K562 (cell line): ENCODE measurements around the gene RING1. TPM values are rescaled to one million over a fixed set of nuclear protein-coding genes. Genes with fewer than 3 reads are reported as not detected.

Source experiments
- ATAC-seq: fragments of 200-7000 bp; cut with Tn5 transposase; 3 replicates; pipeline ENCODE4 v1.9.1; 2020; ENCODE audit warnings: moderate library complexity
- BruUV-seq: library from RNA; stranded (reverse); fragments of 400-500 nt; replicated peaks from 2 replicates; lab custom pipeline; 2021; lab: Mats Ljungman, UMichigan
- CTCF ChIA-PET: fragments of 300-600 bp; formaldehyde crosslinking; extraction: SDS; loops from one replicate; lab custom pipeline; 2021; ENCODE audit warnings: low intra/inter-chr PET ratio; lab: Yijun Ruan, JAX
- POLR2A ChIA-PET: fragments of 300-600, 350-650 bp; sonication (Branson Sonifier 250); formaldehyde crosslinking; extraction: SDS; loops from one replicate; lab custom pipeline; 2021; ENCODE audit warnings: antibody characterized with exemption, inconsistent platforms; lab: Yijun Ruan, JAX
- DNase-seq, 4 experiments: peaks; one replicate each; pipeline versions ENCODE4 v3.0.0 to v3.0.0-alpha.2; 2011 to 2018; ENCODE audit warnings: low spot score in 3 of 4, mixed read lengths in 3 of 4; ENCODE audit errors: extremely low read depth in 1 of 4
- FAIRE-seq: peaks from 2 replicates; lab custom pipeline; 2011; peaks lifted over from hg19 to GRCh38; lab: Jason Lieb, UNC
- H2AFZ ChIP-seq: 2 replicates; pipeline ENCODE4 v1.6.0; 2011; ENCODE audit warnings: low read depth, low read length, control low read depth, inconsistent platforms
- H3K27ac ChIP-seq: fragments of 200-600 bp; 3 replicates; pipeline ENCODE4 v1.8.0; 2011; ENCODE audit warnings: low read depth, mild to moderate bottlenecking, control low read depth, inconsistent platforms, low read length, moderate library complexity, mixed read lengths; ENCODE audit errors: extremely low read depth
- H3K27me3 ChIP-seq, 2 experiments: fragments of 300-600 bp in 1 of 2; 2 replicates in 1 of 2; 3 replicates in 1 of 2; pipeline versions ENCODE4 v1.6.0 to v1.8.0; 2011; ENCODE audit warnings: inconsistent platforms in 2 of 2, low read length in 2 of 2, mild to moderate bottlenecking in 1 of 2, mixed read lengths in 1 of 2, moderate library complexity in 1 of 2; ENCODE audit not compliant: control insufficient read depth in 2 of 2, insufficient read depth in 2 of 2
- H3K36me3 ChIP-seq: fragments of 300-600 bp; 3 replicates; pipeline ENCODE4 v1.8.0; 2011; ENCODE audit warnings: mild to moderate bottlenecking, low read length, inconsistent platforms; ENCODE audit not compliant: control insufficient read depth, insufficient read depth
- H3K4me1 ChIP-seq, 2 experiments: fragments of 200-600 bp in 1 of 2; replicated peaks in 1 of 2; 2 replicates in 1 of 2; 3 replicates in 1 of 2; pipeline versions ENCODE4 v1.5.1 to v1.8.0; 2011; ENCODE audit warnings: inconsistent platforms in 2 of 2, low read length in 2 of 2, mild to moderate bottlenecking in 1 of 2, mixed read lengths in 1 of 2, moderate library complexity in 1 of 2; ENCODE audit not compliant: control insufficient read depth in 2 of 2, insufficient read depth in 2 of 2
- H3K4me2 ChIP-seq: 2 replicates; pipeline ENCODE4 v1.6.1; 2011; ENCODE audit warnings: low read length, control low read depth, inconsistent platforms, mixed read lengths; ENCODE audit not compliant: insufficient read depth
- H3K4me3 ChIP-seq: fragments of 200-600 bp; sonication (generic), shearing (Covaris generic); 2 replicates; pipeline ENCODE4 v1.5.1; 2016; ENCODE audit warnings: control low read depth, inconsistent platforms
- H3K79me2 ChIP-seq: fragments of 200-600 bp; 3 replicates; pipeline ENCODE4 v1.8.0; 2011; ENCODE audit warnings: low read length, inconsistent platforms; ENCODE audit not compliant: control insufficient read depth, insufficient read depth
- H3K9ac ChIP-seq, 2 experiments: 2 replicates each; pipeline versions ENCODE4 v1.6.0 to v1.6.1; 2011; ENCODE audit warnings: low read depth in 2 of 2, low read length in 2 of 2, control low read depth in 1 of 2, inconsistent platforms in 1 of 2, mild to moderate bottlenecking in 1 of 2, mixed read lengths in 1 of 2; ENCODE audit not compliant: insufficient read depth in 1 of 2
- H3K9me1 ChIP-seq: one replicate; pipeline ENCODE4 v1.6.0; 2011; ENCODE audit warnings: inconsistent platforms, mild to moderate bottlenecking, low read length, moderate library complexity; ENCODE audit not compliant: control insufficient read depth, insufficient read depth
- H3K9me3 ChIP-seq: replicated peaks from 2 replicates; pipeline ENCODE4 v1.5.1; 2011; ENCODE audit warnings: low read depth, low read length, inconsistent platforms; ENCODE audit not compliant: control insufficient read depth, insufficient read depth
- H4K20me1 ChIP-seq: replicated peaks from 2 replicates; pipeline ENCODE4 v1.6.1; 2011; ENCODE audit warnings: low read length, inconsistent platforms, mixed read lengths; ENCODE audit not compliant: control insufficient read depth, insufficient read depth
- PCBP1 ChIP-seq: fragments of 200-400 bp; formaldehyde crosslinking; IDR thresholded peaks from 2 replicates; pipeline ENCODE4 v1.6.1; 2018; ENCODE audit warnings: mild to moderate bottlenecking, low read depth, low read length; ENCODE audit not compliant: poor library complexity, severe bottlenecking
- RFX1 ChIP-seq: fragments of 450-650 bp; IDR thresholded peaks from 2 replicates; pipeline ENCODE4 v1.6.1; 2016; ENCODE audit warnings: mild to moderate bottlenecking, moderate library complexity
- ZNF436 ChIP-seq: fragments of 250-450, 450-650 bp; sonication (Bioruptor Pico); formaldehyde crosslinking; IDR thresholded peaks from 2 replicates; pipeline ENCODE4 v1.7.0; 2020; ENCODE audit warnings: mild to moderate bottlenecking
- WGBS: fragments of 100-300 bp; shearing (Covaris generic); methylation state at CpG from one replicate; pipeline ENCODE4 v1.1.6; 2016; ENCODE audit warnings: low coverage, mixed read lengths; ENCODE audit not compliant: insufficient coverage; ENCODE audit errors: missing lambda C conversion rate; 5-methylcytosine and 5-hydroxymethylcytosine counted together
- in situ Hi-C: fragments of 300-500 bp; cut with MboI; formaldehyde crosslinking; loops from 4 replicates; pipeline ENCODE4 v1.15.0; 2018; ENCODE audit warnings: inconsistent platforms, mixed read lengths
- intact Hi-C: fragments of 100-400 bp; cut with micrococcal nuclease; formaldehyde crosslinking; loops from 2 replicates; pipeline ENCODE4 v1.14.2; 2022
- polyA plus RNA-seq, 8 experiments: library from polyadenylated mRNA; depleted of rRNA in 4 of 8; stranded (reverse) in 5 of 8; unstranded in 3 of 8; fragments of >200 nt; fragmentation: Nextera tagmentation in 2 of 8; fragmentation: Illumina TruSeq in 1 of 8; extraction: Ambion mirVana in 2 of 8; extraction: Trizol in 1 of 8; gene quantifications; 2 replicates each; pipeline versions ENCODE4 v1.2.1 to v1.2.3, GENCODE V29; 2011 to 2014; ENCODE audit warnings: inconsistent platforms in 1 of 8, missing spikeins in 1 of 8
- total RNA-seq, 7 experiments: library from RNA; depleted of rRNA in 6 of 7; stranded (reverse); fragments of >200 nt in 6 of 7; fragmentation: Illumina TruSeq in 2 of 7; extraction: Trizol in 2 of 7; gene quantifications; 2 replicates each; pipeline versions ENCODE4 v1.2.1 to v1.2.3, GENCODE V29; 2011 to 2021; ENCODE audit warnings: low replicate concordance in 1 of 7
- TF ChIP-seq, protein P1 (sequence below), 2 experiments: fragments of 250-450 bp in 1 of 2; fragments of 450-650 bp in 1 of 2; sonication (Bioruptor Pico) in 1 of 2; IDR thresholded peaks; 2 replicates each; pipeline versions ENCODE4 v1.6.1 to v1.8.0; 2016 to 2021; ENCODE audit warnings: mild to moderate bottlenecking in 2 of 2, moderate library complexity in 2 of 2, missing compliant biosample characterization in 1 of 2, missing genetic modification characterization in 1 of 2

RING1 gene
- total and polyA plus RNA-seq, 9 of the 15 experiments (the other 6 are each of a cell fraction or from before 2014, with no cell fraction given) = 4.2 to 59.1 (median 36.9) TPM

DNA sequence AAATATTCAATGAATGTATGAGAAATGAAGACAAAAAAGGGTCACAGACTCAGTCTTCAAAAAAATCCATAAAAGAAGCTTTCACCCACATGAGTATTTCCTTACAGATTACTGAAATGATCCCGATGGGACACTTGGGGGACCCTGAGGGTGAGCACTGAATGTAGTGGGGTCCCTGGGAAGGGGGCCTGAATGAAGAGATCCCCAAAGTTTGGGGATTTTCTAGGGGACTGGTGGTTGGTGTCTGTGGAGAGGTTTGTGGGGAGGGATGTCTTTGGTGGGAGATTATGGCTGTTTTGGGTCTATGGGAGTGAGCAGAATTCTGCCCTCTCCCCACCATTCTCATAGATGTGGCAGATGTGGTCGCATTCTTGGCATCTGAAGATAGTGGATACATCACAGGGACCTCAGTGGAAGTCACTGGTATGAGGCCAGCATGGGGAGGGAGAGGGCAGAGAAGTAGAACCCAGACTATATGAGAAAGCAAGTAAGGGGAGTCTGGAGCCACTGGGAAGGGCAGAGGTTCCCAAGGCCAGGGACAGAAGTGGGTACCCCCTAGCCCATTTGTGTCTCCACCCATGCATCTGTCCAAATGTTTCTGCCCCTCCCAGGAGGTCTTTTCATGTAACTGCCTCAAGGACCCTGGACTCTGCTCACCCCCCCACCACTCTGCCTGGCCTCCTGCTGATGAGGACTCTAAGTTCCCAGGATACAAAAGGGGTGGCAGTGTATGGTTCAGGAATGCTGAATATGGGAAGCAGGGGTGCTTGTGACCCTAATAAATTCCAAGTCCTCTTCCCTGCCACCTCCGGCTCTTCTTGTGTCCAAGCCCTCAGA is 2.1 kb upstream of the RING1 start (continued):
- no peak for TF ChIP-seq ZNF436 (CRISPR knock-in tag)

DNA sequence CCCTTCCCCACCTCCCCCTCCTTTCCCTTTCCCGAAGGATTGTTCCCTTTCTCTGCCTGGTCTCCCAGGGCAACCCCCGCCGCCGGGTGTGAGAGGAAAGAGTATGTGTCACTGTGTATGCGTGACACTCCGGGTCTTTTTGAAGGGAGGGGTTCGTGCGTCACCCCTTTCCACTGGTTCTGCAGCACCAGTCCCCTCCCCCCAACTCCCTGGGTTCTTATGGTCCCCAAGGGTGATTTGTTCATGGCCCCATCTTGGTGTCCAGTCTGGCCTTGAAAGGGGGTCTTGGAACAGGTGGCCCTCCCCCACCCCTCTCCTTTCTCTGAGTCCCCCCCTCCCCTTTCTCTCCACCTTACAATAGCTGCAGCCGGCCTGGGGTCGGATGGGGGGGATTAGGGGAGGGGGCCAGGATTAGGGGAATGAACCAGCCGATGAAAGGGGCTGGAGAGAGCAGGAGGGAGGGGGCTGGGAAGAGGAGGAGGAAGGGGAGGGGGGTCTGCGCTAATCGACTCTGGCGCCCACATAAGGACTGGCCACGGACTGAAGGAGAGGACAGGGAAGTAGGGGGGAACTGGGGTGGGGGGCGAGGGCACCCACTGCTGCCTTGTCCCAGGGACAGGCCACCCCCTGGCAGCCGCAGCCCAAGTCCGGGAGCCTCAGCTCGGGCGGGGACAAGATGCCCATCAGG is 1.3 kb upstream of the RING1 start:
- POLR2A ChIA-PET = no interaction called here
- intact Hi-C loops = no loop called here
- WGBS = 65% methylated on average over 7 of the region's 20 CpGs

More for the DNA sequence above, 1.3 kb upstream of the RING1 start:
- Histone ChIP-seq H3K36me3 (peaks cover 53% of the 10 kb centered on the region), H3K4me3 (peak overlapping the region; percentile 90), H3K27ac (peak overlapping the region; percentile 95), H3K27me3 (no peaks in the 10 kb centered on the region), H2AFZ (0 out of 2 replicates have a peak overlapping the region, but pooled peaks have one; percentile 13), H4K20me1 (peaks cover 11% of the 10 kb centered on the region; the same call in 1 of the 2 replicates), H3K9me3 (no peaks in the 10 kb centered on the region), H3K4me1 (peaks cover 39 to 65% of the 10 kb centered on the region in 2 experiments), H3K9ac (peak overlapping the region; percentile 96), H3K9me1 (peaks cover 3% of the 10 kb centered on the region), H3K79me2 (peaks cover 50% of the 10 kb centered on the region), H3K4me2 (peak overlapping the region; percentile 87)
- ATAC-seq (no peak), FAIRE-seq (no peak), DNase-seq (no peak)
- CTCF ChIA-PET = no interaction called here
- TF ChIP-seq RFX1 = peak; percentile 65; the same call in 1 of the 2 replicates
- TF ChIP-seq, protein P1, sequence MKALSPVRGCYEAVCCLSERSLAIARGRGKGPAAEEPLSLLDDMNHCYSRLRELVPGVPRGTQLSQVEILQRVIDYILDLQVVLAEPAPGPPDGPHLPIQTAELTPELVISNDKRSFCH (CRISPR knock-in tag; IDR thresholded peaks at IDR 0.05) = no peak
- TF ChIP-seq, protein P1 (tag; IDR thresholded peaks at IDR 0.05) = no peak
- TF ChIP-seq PCBP1 = peak; percentile 47
- no TSS peak for BruUV-seq
- in situ Hi-C loops = no loop called here
